ENCODE results near the gene CHD9.

CHD9 gene

DNA sequence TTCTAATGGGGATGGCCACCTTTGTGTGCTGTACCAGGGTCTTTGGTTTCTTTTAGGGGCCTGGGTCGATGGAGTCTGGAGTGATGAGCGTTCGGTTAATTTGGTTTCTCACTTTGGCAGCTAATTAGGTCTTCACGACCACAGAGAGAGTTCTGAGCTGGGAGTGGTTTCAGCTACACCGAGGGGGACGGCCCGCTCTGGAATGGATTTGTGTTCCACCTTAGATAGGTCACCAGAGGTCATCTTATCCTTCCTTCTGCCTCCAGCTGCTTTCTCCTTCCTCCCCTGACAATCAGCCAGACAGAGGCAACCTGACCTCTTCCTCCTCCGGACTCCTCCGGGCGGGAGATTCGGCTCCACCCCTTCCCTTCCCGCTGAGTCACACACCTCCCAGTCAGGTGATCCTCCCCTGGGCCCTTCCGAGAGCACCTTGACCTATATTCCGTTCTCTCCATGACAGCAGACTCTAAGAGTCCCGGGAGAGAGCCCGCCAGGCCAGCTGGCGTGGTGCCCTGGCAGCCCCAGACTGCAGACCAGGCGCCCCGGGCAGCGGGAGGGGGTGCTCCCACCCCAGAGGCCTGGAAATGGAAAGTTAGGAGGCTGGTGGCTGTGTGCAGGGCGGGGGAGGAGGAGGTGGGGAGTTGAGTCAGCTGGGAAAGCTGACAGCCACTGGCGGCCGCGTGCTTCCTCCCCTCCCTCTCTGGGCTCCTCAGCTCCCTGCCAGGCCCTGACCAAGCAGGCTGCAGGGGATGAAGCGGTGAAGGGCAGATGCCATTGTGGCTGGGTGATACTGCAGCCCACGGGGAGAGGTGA is 44.7 kb downstream of the CHD9 start:
- Histone ChIP-seq H3K4me1 (peaks cover 22% of the 10 kb centered on the region), H3K36me3 (replicated peaks) (no peaks in the 10 kb centered on the region), H3K4me3 (peak overlapping the region; percentile 10; the same call in 1 of the 2 replicates), H3K9me3 (no peaks in the 10 kb centered on the region; the same call in 1 of the 2 replicates), H3K27me3 (ENCODE audit: low read depth) (no peaks in the 10 kb centered on the region)
- peak; percentile 49 to 79 for DNase-seq (ENCODE audit: low spot score in 2 of 2)
- in situ Hi-C loops (cut with MboI; ENCODE audit: low sequenced_read_pairs) = no loop called here

DNA sequence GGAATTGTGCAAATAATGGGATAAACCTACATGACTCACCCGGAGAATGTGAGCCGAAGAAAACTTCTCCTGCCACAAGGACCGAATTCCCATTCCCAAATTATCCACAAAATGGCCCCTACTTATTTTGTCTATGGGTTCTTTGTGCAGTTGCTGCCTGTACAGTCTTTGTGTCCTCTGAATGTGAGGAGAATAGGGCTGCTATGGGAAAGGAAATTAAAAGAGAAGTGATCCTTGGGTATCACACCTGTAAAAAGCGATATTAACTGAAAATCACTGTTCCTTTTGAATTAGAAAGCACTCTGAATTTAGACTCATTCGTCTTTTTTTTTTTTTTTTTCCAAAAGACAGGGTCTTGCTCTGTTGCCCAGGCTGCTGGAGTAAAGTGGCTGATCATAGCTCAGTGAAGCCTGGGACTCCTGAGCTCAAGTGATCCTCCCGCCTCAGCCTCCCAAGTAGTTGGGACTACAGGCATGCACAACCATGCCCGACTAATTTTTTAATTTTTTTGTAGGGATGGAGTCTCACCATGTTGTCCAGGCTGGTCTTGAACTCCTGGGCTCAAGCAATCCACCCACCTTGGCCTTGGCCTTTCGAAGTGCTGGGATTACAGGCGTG is 45.4 kb downstream of the CHD9 start:
- H3K4me3 ChIP-seq = no peak overlapping the region
- no peaks in the 10 kb centered on the region; the same call in 1 of the 2 replicates for H3K9me3 ChIP-seq
- H3K36me3 ChIP-seq (replicated peaks) = no peaks in the 10 kb centered on the region
- no peak for DNase-seq (ENCODE audit: low spot score in 2 of 2)
- peaks cover 22% of the 10 kb centered on the region for H3K4me1 ChIP-seq
- no peaks in the 10 kb centered on the region for H3K27me3 ChIP-seq (ENCODE audit: low read depth)
- in situ Hi-C loops (cut with MboI; ENCODE audit: low sequenced_read_pairs) = no loop called here

GRCh38 chr16:53100889-53101288 is 46.1 kb downstream of the CHD9 start:
- H3K4me3 ChIP-seq = no peak overlapping the region
- in situ Hi-C loops (cut with MboI; ENCODE audit: low sequenced_read_pairs) = no loop called here
- DNase-seq (ENCODE audit: low spot score in 2 of 2) = no peak
- H3K9me3 ChIP-seq = no peaks in the 10 kb centered on the region; the same call in 1 of the 2 replicates
- H3K36me3 ChIP-seq (replicated peaks) = no peaks in the 10 kb centered on the region
- peaks cover 22% of the 10 kb centered on the region for H3K4me1 ChIP-seq
- H3K27me3 ChIP-seq (ENCODE audit: low read depth) = no peaks in the 10 kb centered on the region

DNA sequence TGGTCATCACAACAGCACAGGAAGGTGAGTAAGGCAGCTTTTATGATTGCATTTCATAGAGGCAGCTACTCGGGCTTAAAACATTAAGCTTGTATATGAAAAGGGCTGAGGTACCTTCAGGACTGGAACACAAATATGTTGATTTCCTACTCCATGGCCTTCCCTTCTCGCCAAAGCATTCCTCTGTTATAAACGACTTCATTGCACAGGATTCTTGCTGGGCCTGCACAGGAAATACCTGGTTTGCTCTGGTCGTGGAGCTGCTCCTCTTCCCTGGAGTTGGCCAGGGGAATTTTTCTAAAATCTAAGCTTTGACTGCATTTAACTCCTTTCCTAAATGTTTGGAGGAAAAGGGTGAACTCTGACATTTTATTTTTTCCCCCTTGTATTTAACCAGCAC is 49.0 kb downstream of the CHD9 start:
- in situ Hi-C loops (cut with MboI; ENCODE audit: low sequenced_read_pairs) = no loop called here
- H3K36me3 ChIP-seq (replicated peaks) = no peaks in the 10 kb centered on the region
- H3K9me3 ChIP-seq = no peaks in the 10 kb centered on the region
- H3K27me3 ChIP-seq (ENCODE audit: low read depth) = no peaks in the 10 kb centered on the region
- H3K4me3 ChIP-seq = no peak overlapping the region
- peaks cover 18% of the 10 kb centered on the region for H3K4me1 ChIP-seq
- DNase-seq (ENCODE audit: low spot score in 2 of 2) = no peak

DNA sequence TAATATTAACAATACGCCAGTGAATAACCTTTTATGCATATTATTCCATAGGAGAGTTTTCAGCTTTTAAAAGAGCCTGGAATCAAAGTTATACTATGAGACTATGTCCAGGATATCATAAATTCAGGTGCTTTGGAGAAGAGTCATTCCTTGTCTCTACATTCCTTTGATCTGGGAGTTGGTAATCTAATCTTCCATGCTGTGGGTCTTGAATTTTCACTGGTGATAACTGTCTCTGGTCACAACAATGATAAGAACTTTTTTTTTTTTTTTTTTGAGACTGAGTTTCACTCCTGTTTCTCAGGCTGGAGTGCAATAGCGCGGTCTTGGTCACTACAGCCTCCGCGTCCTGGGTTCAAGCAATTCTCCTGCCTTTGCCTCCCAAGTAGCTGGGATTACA is 50.8 kb downstream of the CHD9 start:
- peaks cover 4% of the 10 kb centered on the region for H3K4me1 ChIP-seq
- DNase-seq (ENCODE audit: low spot score in 2 of 2) = no peak
- H3K9me3 ChIP-seq = no peaks in the 10 kb centered on the region
- no peaks in the 10 kb centered on the region for H3K27me3 ChIP-seq (ENCODE audit: low read depth)
- H3K4me3 ChIP-seq = no peak overlapping the region
- no peaks in the 10 kb centered on the region for H3K36me3 ChIP-seq (replicated peaks)
- in situ Hi-C loops (cut with MboI; ENCODE audit: low sequenced_read_pairs) = no loop called here

- H3K36me3 ChIP-seq (replicated peaks) = no peaks in the 10 kb centered on the region; the same call in 1 of the 2 replicates
- H3K27me3 ChIP-seq (ENCODE audit: low read depth) = no peaks in the 10 kb centered on the region
- H3K4me3 ChIP-seq = no peak overlapping the region
- H3K9me3 ChIP-seq = no peaks in the 10 kb centered on the region
- DNase-seq (ENCODE audit: low spot score in 2 of 2) = no peak
- in situ Hi-C loops (cut with MboI; ENCODE audit: low sequenced_read_pairs) = no loop called here
- H3K4me1 ChIP-seq = no peaks in the 10 kb centered on the region
These were observed 56.4 kb downstream of the CHD9 start for GRCh38 chr16:53111078-53111791.

- no peak for DNase-seq (ENCODE audit: low spot score in 2 of 2)
- in situ Hi-C loops (cut with MboI; ENCODE audit: low sequenced_read_pairs) = no loop called here
- Histone ChIP-seq H3K4me3 (no peak overlapping the region), H3K4me1 (no peaks in the 10 kb centered on the region), H3K27me3 (ENCODE audit: low read depth) (no peaks in the 10 kb centered on the region), H3K36me3 (replicated peaks) (no peaks in the 10 kb centered on the region; the same call in 1 of the 2 replicates), H3K9me3 (no peaks in the 10 kb centered on the region)
These were observed 57.2 kb downstream of the CHD9 start for GRCh38 chr16:53112015-53112414.

DNA sequence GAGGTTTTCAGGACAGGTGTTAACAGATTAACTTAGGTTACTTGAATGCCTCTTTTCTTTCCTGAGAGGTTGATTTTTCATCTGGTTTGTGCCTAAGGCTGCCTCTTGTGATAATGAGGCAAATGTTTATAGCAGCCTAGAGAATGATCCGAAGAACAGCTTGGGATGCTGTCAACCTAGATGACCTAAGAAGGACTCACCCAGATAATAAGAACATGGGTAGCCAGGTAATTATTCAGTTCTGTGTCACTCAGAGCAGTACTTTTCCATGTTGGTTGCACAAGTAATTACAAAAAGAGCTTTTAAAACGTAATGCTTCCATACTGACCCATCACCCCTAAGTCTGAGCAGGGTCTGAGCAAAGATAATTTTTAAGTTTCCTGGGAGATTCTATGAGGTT is 60.3 kb downstream of the CHD9 start:
- in situ Hi-C loops (cut with MboI; ENCODE audit: low sequenced_read_pairs) = no loop called here
- no peaks in the 10 kb centered on the region for H3K27me3 ChIP-seq (ENCODE audit: low read depth)
- H3K36me3 ChIP-seq (replicated peaks) = no peaks in the 10 kb centered on the region; the same call in 1 of the 2 replicates
- no peak for DNase-seq (ENCODE audit: low spot score in 2 of 2)
- no peaks in the 10 kb centered on the region for H3K9me3 ChIP-seq
- H3K4me3 ChIP-seq = no peak overlapping the region
- no peaks in the 10 kb centered on the region for H3K4me1 ChIP-seq

DNA sequence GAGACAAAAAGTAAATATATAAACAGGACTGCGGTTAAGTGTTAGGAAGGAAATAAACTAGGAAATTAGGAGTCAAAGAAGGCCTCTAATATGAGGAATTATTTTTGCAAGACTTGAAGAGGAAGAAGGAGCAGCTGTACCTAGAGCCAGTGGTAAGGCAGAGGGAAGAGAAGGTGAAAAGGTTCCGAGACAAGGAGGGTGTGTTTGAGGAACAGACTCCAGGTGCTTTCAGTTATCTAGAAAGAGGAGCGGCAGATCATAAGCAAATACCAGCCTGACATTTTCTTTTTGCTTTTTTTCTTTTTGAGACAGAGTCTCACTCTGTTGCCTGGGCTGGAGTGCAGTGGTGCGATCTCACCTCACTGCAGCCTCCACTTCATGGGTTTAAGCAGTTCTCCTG is 61.0 kb downstream of the CHD9 start:
- Histone ChIP-seq H3K27me3 (ENCODE audit: low read depth) (no peaks in the 10 kb centered on the region), H3K9me3 (no peaks in the 10 kb centered on the region), H3K4me1 (no peaks in the 10 kb centered on the region), H3K36me3 (replicated peaks) (no peaks in the 10 kb centered on the region; the same call in 1 of the 2 replicates), H3K4me3 (no peak overlapping the region)
- no peak for DNase-seq (ENCODE audit: low spot score in 2 of 2)
- in situ Hi-C loops (cut with MboI; ENCODE audit: low sequenced_read_pairs) = no loop called here

GRCh38 chr16:53121043-53121620 is 66.3 kb downstream of the CHD9 start:
- Histone ChIP-seq H3K4me1 (no peaks in the 10 kb centered on the region), H3K36me3 (replicated peaks) (no peaks in the 10 kb centered on the region), H3K27me3 (ENCODE audit: low read depth) (no peaks in the 10 kb centered on the region), H3K9me3 (no peaks in the 10 kb centered on the region), H3K4me3 (no peak overlapping the region)
- in situ Hi-C loops (cut with MboI; ENCODE audit: low sequenced_read_pairs) = no loop called here
- DNase-seq (ENCODE audit: low spot score in 2 of 2) = no peak

DNA sequence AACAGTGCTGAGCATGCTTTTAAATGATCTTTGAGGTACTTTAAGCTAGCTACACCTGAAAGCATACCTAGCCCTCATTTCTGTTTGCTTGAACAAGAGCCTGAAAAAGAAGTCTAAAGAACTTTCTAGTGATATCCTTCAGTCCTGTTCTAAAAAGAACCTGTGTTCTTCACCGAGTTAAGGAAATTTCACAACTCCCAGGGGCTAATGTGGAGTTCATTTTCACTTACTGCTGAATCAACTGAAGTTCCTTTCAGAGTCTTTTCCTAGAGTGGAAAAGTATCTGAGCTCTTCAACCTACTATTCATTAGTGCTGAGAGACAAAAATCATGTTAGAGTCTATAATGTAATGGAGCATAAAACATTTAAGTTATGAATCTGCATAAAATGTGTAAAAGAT is 66.9 kb downstream of the CHD9 start:
- Histone ChIP-seq H3K4me1 (no peaks in the 10 kb centered on the region), H3K36me3 (replicated peaks) (no peaks in the 10 kb centered on the region), H3K9me3 (no peaks in the 10 kb centered on the region), H3K27me3 (ENCODE audit: low read depth) (no peaks in the 10 kb centered on the region), H3K4me3 (no peak overlapping the region)
- in situ Hi-C loops (cut with MboI; ENCODE audit: low sequenced_read_pairs) = no loop called here
- no peak for DNase-seq (ENCODE audit: low spot score in 2 of 2)

- in situ Hi-C loops (cut with MboI; ENCODE audit: low sequenced_read_pairs) = no loop called here
These were observed 69.0 kb downstream of the CHD9 start for GRCh38 chr16:53123747-53124146.

DNA sequence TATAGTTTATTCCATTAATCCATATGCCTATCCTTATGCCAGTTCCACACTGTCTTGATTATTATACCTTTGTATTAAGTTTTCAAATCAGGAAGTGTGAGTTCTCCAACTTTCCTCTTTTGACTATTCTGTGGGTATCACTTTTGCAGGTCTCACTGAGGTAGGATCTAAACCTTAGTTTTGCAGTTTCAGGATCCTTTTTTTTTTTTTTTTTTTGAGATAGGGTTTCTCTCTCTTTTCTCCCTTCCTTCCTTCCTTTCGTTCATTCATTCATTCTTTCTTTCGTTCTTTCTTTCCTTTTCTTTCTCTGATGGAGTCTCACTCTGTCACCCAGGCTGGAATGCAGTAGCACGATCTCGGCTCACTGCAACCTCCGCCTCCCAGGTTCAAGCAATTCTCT is 71.6 kb downstream of the CHD9 start:
- no peak overlapping the region for H3K4me3 ChIP-seq
- DNase-seq (ENCODE audit: low spot score in 2 of 2) = no peak
- H3K4me1 ChIP-seq = peaks cover 6% of the 10 kb centered on the region; the same call in 1 of the 2 replicates
- H3K9me3 ChIP-seq = no peaks in the 10 kb centered on the region
- no peaks in the 10 kb centered on the region for H3K36me3 ChIP-seq (replicated peaks)
- no peaks in the 10 kb centered on the region for H3K27me3 ChIP-seq (ENCODE audit: low read depth)
- in situ Hi-C loops (cut with MboI; ENCODE audit: low sequenced_read_pairs) = no loop called here

More at GRCh38 chr16:53123747-53124146, 69.0 kb downstream of the CHD9 start:
- no peak for DNase-seq (ENCODE audit: low spot score in 2 of 2)
- Histone ChIP-seq H3K4me1 (no peaks in the 10 kb centered on the region), H3K36me3 (replicated peaks) (no peaks in the 10 kb centered on the region), H3K27me3 (ENCODE audit: low read depth) (no peaks in the 10 kb centered on the region), H3K9me3 (no peaks in the 10 kb centered on the region), H3K4me3 (no peak overlapping the region)

Measured in HAP-1 (cell line).